RWPE2 (cell line): ENCODE measurements around the gene LRRC37B.
"Not testable (repeated sequence)": the region's sequence is repeated elsewhere in the genome, so short reads cannot be mapped to it uniquely, and the experiment has no call there.

Source experiments
- ATAC-seq: fragments of 200-7000 bp; cut with Tn5 transposase; 3 replicates; pipeline ENCODE4 v1.9.1; 2021; ENCODE audit warnings: low read depth
- DNase-seq: peaks from one replicate; pipeline ENCODE4 v3.0.0-alpha.2; 2020; ENCODE audit warnings: low spot score
- H3K27ac ChIP-seq: fragments of 450-650 bp; 2 replicates; pipeline ENCODE4 v1.5.1; 2017; ENCODE audit warnings: mild to moderate bottlenecking; ENCODE audit not compliant: poor library complexity, severe bottlenecking
- H3K27me3 ChIP-seq: fragments of 250-450 bp; sonication (Bioruptor Pico); 2 replicates; pipeline ENCODE4 v1.5.1; 2021; ENCODE audit warnings: mild to moderate bottlenecking, moderate library complexity; ENCODE audit not compliant: insufficient read depth, poor library complexity, severe bottlenecking
- H3K36me3 ChIP-seq: fragments of 250-450 bp; sonication (Bioruptor Pico); 2 replicates; pipeline ENCODE4 v1.5.1; 2020; ENCODE audit warnings: low read depth, mild to moderate bottlenecking, moderate library complexity
- H3K4me1 ChIP-seq: fragments of 250-450 bp; sonication (Bioruptor Pico); 2 replicates; pipeline ENCODE4 v1.5.1; 2021; ENCODE audit warnings: mild to moderate bottlenecking, moderate library complexity; ENCODE audit not compliant: insufficient read depth, poor library complexity, severe bottlenecking
- H3K4me3 ChIP-seq: fragments of 250-450 bp; sonication (Bioruptor Pico); 2 replicates; pipeline ENCODE4 v1.5.1; 2021; ENCODE audit warnings: mild to moderate bottlenecking, moderate library complexity; ENCODE audit not compliant: severe bottlenecking
- H3K9me3 ChIP-seq: fragments of 250-450 bp; sonication (Bioruptor Pico); 2 replicates; pipeline ENCODE4 v1.5.1; 2021; ENCODE audit warnings: mild to moderate bottlenecking, moderate library complexity; ENCODE audit not compliant: severe bottlenecking
- TF ChIP-seq, protein P1 (sequence below): fragments of 450-650 bp; IDR thresholded peaks from one replicate; pipeline ENCODE4 v1.5.1; 2017; ENCODE audit warnings: mild to moderate bottlenecking, moderate library complexity; ENCODE audit not compliant: poor library complexity, severe bottlenecking

The LRRC37B gene

GRCh38 chr17:32006957-32007462, at the start of gene LRRC37B:
TSS of gene LRRC37B (plus strand) at chr17:32007383. CDS start at chr17:32021393, 14,010 bp downstream.
- no peaks in the 10 kb centered on the region for H3K4me1 ChIP-seq
- TF ChIP-seq, protein P1, sequence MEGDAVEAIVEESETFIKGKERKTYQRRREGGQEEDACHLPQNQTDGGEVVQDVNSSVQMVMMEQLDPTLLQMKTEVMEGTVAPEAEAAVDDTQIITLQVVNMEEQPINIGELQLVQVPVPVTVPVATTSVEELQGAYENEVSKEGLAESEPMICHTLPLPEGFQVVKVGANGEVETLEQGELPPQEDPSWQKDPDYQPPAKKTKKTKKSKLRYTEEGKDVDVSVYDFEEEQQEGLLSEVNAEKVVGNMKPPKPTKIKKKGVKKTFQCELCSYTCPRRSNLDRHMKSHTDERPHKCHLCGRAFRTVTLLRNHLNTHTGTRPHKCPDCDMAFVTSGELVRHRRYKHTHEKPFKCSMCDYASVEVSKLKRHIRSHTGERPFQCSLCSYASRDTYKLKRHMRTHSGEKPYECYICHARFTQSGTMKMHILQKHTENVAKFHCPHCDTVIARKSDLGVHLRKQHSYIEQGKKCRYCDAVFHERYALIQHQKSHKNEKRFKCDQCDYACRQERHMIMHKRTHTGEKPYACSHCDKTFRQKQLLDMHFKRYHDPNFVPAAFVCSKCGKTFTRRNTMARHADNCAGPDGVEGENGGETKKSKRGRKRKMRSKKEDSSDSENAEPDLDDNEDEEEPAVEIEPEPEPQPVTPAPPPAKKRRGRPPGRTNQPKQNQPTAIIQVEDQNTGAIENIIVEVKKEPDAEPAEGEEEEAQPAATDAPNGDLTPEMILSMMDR = peak; percentile 96
- peak within 1 kb of the TSS; percentile 35 for H3K27ac ChIP-seq
- peak within 1 kb of the TSS; percentile 93 for H3K4me3 ChIP-seq
- no peaks in the 10 kb centered on the region for H3K27me3 ChIP-seq
- H3K36me3 ChIP-seq = no peaks in the 10 kb centered on the region
- ATAC-seq (peak; percentile 91), DNase-seq (peak; percentile 68)
- no peaks in the 10 kb centered on the region for H3K9me3 ChIP-seq

DNA sequence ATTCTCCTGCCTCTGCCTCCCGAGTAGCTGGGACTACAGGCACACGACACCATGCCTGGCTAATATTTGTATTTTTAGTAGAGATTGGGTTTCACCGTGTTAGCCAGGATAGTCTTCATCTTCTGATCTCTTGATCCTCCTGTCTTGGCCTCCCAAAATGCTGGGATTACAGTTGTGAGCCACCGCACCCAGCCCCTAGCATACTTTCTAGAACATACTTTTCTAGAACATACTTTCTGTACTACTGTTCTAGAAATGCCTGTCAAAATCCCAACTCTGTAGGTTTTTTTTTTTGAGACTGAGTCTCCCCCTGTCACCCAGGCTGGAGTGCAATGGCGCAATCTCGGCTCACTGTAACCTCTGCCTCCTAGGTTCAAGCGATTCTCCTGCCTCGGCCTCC, 43.1 kb upstream of the LRRC37B start:
- not testable (repeated sequence) for ATAC-seq

DNA sequence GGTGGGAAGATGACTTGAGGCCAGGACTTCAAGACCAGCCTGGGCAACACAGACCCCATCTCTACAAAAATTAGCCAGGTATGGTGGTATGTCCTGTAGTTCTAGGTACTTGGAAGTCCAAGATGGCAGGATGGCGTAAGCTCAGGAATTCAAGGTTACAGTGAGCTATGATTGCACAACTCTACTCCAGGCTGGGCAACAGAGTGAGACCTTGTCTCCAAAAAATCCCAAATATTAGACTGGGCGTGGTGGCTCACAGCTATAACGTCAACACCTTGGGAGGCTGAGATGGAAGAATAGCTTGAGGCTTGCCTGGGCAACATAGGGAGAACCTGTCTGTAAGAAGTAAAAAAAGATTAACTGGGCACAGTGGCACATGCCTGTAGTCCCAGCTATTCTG, 39.5 kb upstream of the LRRC37B start:
- Histone ChIP-seq H3K36me3 (peaks cover 69% of the 10 kb centered on the region), H3K27ac (no peak overlapping the region), H3K9me3 (no peaks in the 10 kb centered on the region), H3K4me3 (no peak overlapping the region), H3K27me3 (no peaks in the 10 kb centered on the region), H3K4me1 (no peaks in the 10 kb centered on the region)
- TF ChIP-seq, protein P1 = no peak
- DNase-seq = no peak
- no peak for ATAC-seq

More for the DNA sequence above, 43.1 kb upstream of the LRRC37B start:
- H3K36me3 ChIP-seq = peaks cover 83% of the 10 kb centered on the region
- not testable (repeated sequence) for H3K27me3 ChIP-seq, H3K4me1 ChIP-seq, H3K27ac ChIP-seq, DNase-seq, H3K9me3 ChIP-seq, H3K4me3 ChIP-seq

GRCh38 chr17:31970416-31970815, 36.8 kb upstream of the LRRC37B start:
- not testable (repeated sequence) for H3K9me3 ChIP-seq, DNase-seq, H3K27ac ChIP-seq, H3K4me3 ChIP-seq, ATAC-seq, H3K27me3 ChIP-seq
- H3K36me3 ChIP-seq = peaks cover 59% of the 10 kb centered on the region
- H3K4me1 ChIP-seq = peaks cover 13% of the 10 kb centered on the region

- H3K36me3 ChIP-seq = peaks cover 48% of the 10 kb centered on the region
Measured at GRCh38 chr17:31974269-31975071, 32.7 kb upstream of the LRRC37B start.

DNA sequence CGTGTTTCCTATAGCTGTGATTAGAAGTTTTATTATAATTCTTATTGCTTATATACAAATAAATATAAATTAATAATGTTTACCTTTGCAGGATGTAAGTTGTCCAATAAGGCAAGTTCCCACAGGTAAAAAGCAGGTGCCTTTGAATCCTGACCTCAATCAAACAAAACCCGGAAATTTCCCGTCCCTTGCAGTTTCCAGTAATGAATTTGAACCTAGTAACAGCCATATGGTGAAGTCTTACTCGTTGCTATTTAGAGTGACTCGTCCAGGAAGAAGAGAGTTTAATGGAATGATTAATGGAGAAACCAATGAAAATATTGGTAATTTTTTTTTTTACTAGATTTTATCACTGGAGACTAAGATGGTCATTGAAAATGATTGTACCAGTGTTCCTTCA, 31.8 kb upstream of the LRRC37B start:
- H3K27me3 ChIP-seq, DNase-seq, H3K9me3 ChIP-seq, ATAC-seq, H3K4me3 ChIP-seq: not testable (repeated sequence)
- H3K36me3 ChIP-seq = peaks cover 53% of the 10 kb centered on the region
- H3K27ac ChIP-seq = peak overlapping the region; percentile 65
- peaks cover 13% of the 10 kb centered on the region for H3K4me1 ChIP-seq

More at GRCh38 chr17:31974269-31975071, 32.7 kb upstream of the LRRC37B start:
- H3K27me3 ChIP-seq, DNase-seq, H3K9me3 ChIP-seq, H3K4me3 ChIP-seq: not testable (repeated sequence)
- peak; percentile 66 for ATAC-seq
- Histone ChIP-seq H3K27ac (peak overlapping the region; percentile 65), H3K4me1 (peaks cover 13% of the 10 kb centered on the region)

GRCh38 chr17:31991821-31992220, 15.4 kb upstream of the LRRC37B start:
- not testable (repeated sequence) for H3K4me3 ChIP-seq, H3K27me3 ChIP-seq, H3K9me3 ChIP-seq, ATAC-seq, H3K4me1 ChIP-seq, DNase-seq, H3K27ac ChIP-seq
- H3K36me3 ChIP-seq = peaks cover 92% of the 10 kb centered on the region
